NCI-H345 treated with DMSO at 0.1 percent for 48 hours (cell line): Measurements from ENCODE around the gene SKAP1.
"Not testable (repeated sequence)": the region's sequence is repeated elsewhere in the genome, so short reads cannot be mapped to it uniquely, and the experiment has no call there.

Experiments
- DNase-seq: peaks from one replicate; lab custom pipeline; 2025; ENCODE audit not compliant: unreplicated experiment; lab: John Stamatoyannopoulos, UW

Gene SKAP1

GRCh38 chr17:48250059-48250458 is 180.0 kb downstream of the SKAP1 start:
- not testable (repeated sequence) for DNase-seq

GRCh38 chr17:48247603-48248002 is 182.4 kb downstream of the SKAP1 start:
- no peak for DNase-seq

- no peak for DNase-seq
Measured at GRCh38 chr17:48247038-48247437, 183.0 kb downstream of the SKAP1 start.

GRCh38 chr17:48246612-48247011 is 183.4 kb downstream of the SKAP1 start:
- DNase-seq = no peak

- DNase-seq = not testable (repeated sequence)
Measured at GRCh38 chr17:48245465-48246033, 184.5 kb downstream of the SKAP1 start.

GRCh38 chr17:48244814-48245213 is 185.2 kb downstream of the SKAP1 start:
- DNase-seq = no peak

GRCh38 chr17:48244121-48244711 is 185.8 kb downstream of the SKAP1 start:
- DNase-seq = no peak

GRCh38 chr17:48241770-48242497 is 188.1 kb downstream of the SKAP1 start:
- DNase-seq = no peak

- no peak for DNase-seq
Measured at GRCh38 chr17:48241131-48241591, 188.9 kb downstream of the SKAP1 start.

GRCh38 chr17:48240562-48241130 is 189.4 kb downstream of the SKAP1 start:
- no peak for DNase-seq

- no peak for DNase-seq
Measured at GRCh38 chr17:48240122-48240521, 189.9 kb downstream of the SKAP1 start.

GRCh38 chr17:48239603-48239995 is 190.4 kb downstream of the SKAP1 start:
- no peak for DNase-seq

- no peak for DNase-seq
Measured at GRCh38 chr17:48238933-48239602, 190.9 kb downstream of the SKAP1 start.

- DNase-seq = no peak
Measured at GRCh38 chr17:48237456-48237855, 192.6 kb downstream of the SKAP1 start.

GRCh38 chr17:48236681-48237134 is 193.3 kb downstream of the SKAP1 start:
- DNase-seq = no peak

GRCh38 chr17:48234922-48235321 is 195.1 kb downstream of the SKAP1 start:
- no peak for DNase-seq

- peak; percentile 93 for DNase-seq
Measured at GRCh38 chr17:48231995-48232959, 197.7 kb downstream of the SKAP1 start.

- DNase-seq = no peak
Measured at GRCh38 chr17:48229936-48230335, 200.1 kb downstream of the SKAP1 start.

GRCh38 chr17:48228720-48229119 is 201.3 kb downstream of the SKAP1 start:
- DNase-seq = no peak
